NCI-H1417 treated with DMSO at 0.1 percent for 48 hours (cell line): Measurements from ENCODE around the gene GAS6.

Source experiments
- DNase-seq: peaks from one replicate; lab custom pipeline; 2025; lab: John Stamatoyannopoulos, UW

The GAS6 gene

GRCh38 chr13:113770937-113771336 is 92.9 kb downstream of the GAS6 start:
- DNase-seq, result no peak
